OCI-LY7 (cell line): ENCODE results near the gene ARL10. TPM values are rescaled to one million over a fixed set of nuclear protein-coding genes. Genes with fewer than 3 reads are reported as not detected.

Experiments used
- BruUV-seq: library from RNA; stranded (reverse); fragments of 400-500 nt; replicated peaks from 2 replicates; lab custom pipeline; 2021; lab: Mats Ljungman, UMichigan
- CTCF ChIA-PET: fragments of 300-600 bp; sonication (Branson Sonifier 250); formaldehyde crosslinking; loops from one replicate; lab custom pipeline; 2022; ENCODE audit warnings: antibody characterized with exemption; ENCODE audit not compliant: unreplicated experiment; lab: Charles Lee
- POLR2A ChIA-PET: fragments of 300-600 bp; sonication (Branson Sonifier 250); formaldehyde crosslinking; loops from one replicate; lab custom pipeline; 2022; ENCODE audit warnings: antibody characterized with exemption; lab: Charles Lee
- DNase-seq: peaks from one replicate; pipeline ENCODE4 v3.0.0-alpha.2; 2015; ENCODE audit warnings: low spot score
- H2AFZ ChIP-seq: fragments of 200-600 bp; sonication (generic), shearing (Covaris generic); 2 replicates; pipeline ENCODE4 v1.6.1; 2014; ENCODE audit warnings: mild to moderate bottlenecking, antibody characterized with exemption, low read length, moderate library complexity
- H3K27ac ChIP-seq: fragments of 200-600 bp; sonication (generic); 2 replicates; pipeline ENCODE4 v1.5.1; 2014; ENCODE audit warnings: mixed run types, low read depth, mild to moderate bottlenecking, moderate library complexity, low read length, inconsistent platforms; ENCODE audit not compliant: poor library complexity, severe bottlenecking
- H3K36me3 ChIP-seq: fragments of 200-600 bp; sonication (generic); 2 replicates; pipeline ENCODE4 v1.6.1; 2014; ENCODE audit warnings: mild to moderate bottlenecking, antibody characterized with exemption, low read length, moderate library complexity, mixed read lengths; ENCODE audit not compliant: insufficient read depth
- H3K4me1 ChIP-seq: fragments of 200-600 bp; sonication (generic); 2 replicates; pipeline ENCODE4 v1.5.1; 2014; ENCODE audit warnings: mild to moderate bottlenecking, low read length; ENCODE audit not compliant: insufficient read depth, poor library complexity, severe bottlenecking
- H3K4me2 ChIP-seq: fragments of 200-600 bp; sonication (generic); 2 replicates; pipeline ENCODE4 v1.6.1; 2014; ENCODE audit warnings: mild to moderate bottlenecking, low read length
- H3K4me3 ChIP-seq: fragments of 200-600 bp; sonication (generic); 2 replicates; pipeline ENCODE4 v1.5.1; 2014; ENCODE audit warnings: mild to moderate bottlenecking, low read depth, low read length; ENCODE audit not compliant: poor library complexity, severe bottlenecking
- H3K79me2 ChIP-seq: fragments of 200-600 bp; sonication (generic); 2 replicates; pipeline ENCODE4 v1.6.1; 2016; ENCODE audit warnings: low read depth, mild to moderate bottlenecking, low read length, moderate library complexity, mixed read lengths; ENCODE audit not compliant: insufficient read depth
- H3K9me2 ChIP-seq: fragments of 200-600 bp; sonication (generic); 2 replicates; pipeline ENCODE4 v1.6.1; 2016; ENCODE audit warnings: mild to moderate bottlenecking, low read length, mixed read lengths; ENCODE audit not compliant: insufficient read depth
- H3K9me3 ChIP-seq: fragments of 200-600 bp; sonication (generic); 2 replicates; pipeline ENCODE4 v1.6.1; 2014; ENCODE audit warnings: mild to moderate bottlenecking, mixed run types, low read length, mixed read lengths
- H4K20me1 ChIP-seq: fragments of 200-600 bp; sonication (generic); 2 replicates; pipeline ENCODE4 v1.6.1; 2014; ENCODE audit warnings: mild to moderate bottlenecking, antibody characterized with exemption, low read length, moderate library complexity, mixed read lengths; ENCODE audit not compliant: insufficient read depth
- CTCF ChIP-seq: fragments of 200-600 bp; sonication (generic); conservative IDR thresholded peaks from 2 replicates; pipeline ENCODE4 v1.5.1; 2014; ENCODE audit warnings: mild to moderate bottlenecking, antibody characterized with exemption, low read length, moderate library complexity, mixed read lengths
- EZH2phosphoT487 ChIP-seq: fragments of 200-600 bp; sonication (generic); IDR thresholded peaks from 2 replicates; pipeline ENCODE4 v1.6.1; 2018; ENCODE audit warnings: low read depth, borderline replicate concordance, mild to moderate bottlenecking, mixed run types, antibody characterized with exemption, low read length, moderate library complexity, mixed read lengths
- intact Hi-C: fragments of 100-400 bp; cut with micrococcal nuclease; formaldehyde crosslinking; loops from one replicate; pipeline ENCODE4 v1.10.0; 2022; ENCODE audit not compliant: unreplicated experiment
- total RNA-seq, 2 experiments: library from RNA; depleted of rRNA in 1 of 2; stranded (reverse); fragments of >200 nt in 1 of 2; shearing (Covaris generic) in 1 of 2; gene quantifications; 2 replicates each; pipeline ENCODE4 v1.2.3, GENCODE V29; 2014 to 2022

Gene ARL10
- total RNA-seq, 2 experiments from 2014 or later: 0.06 TPM; not detected in 1

DNA sequence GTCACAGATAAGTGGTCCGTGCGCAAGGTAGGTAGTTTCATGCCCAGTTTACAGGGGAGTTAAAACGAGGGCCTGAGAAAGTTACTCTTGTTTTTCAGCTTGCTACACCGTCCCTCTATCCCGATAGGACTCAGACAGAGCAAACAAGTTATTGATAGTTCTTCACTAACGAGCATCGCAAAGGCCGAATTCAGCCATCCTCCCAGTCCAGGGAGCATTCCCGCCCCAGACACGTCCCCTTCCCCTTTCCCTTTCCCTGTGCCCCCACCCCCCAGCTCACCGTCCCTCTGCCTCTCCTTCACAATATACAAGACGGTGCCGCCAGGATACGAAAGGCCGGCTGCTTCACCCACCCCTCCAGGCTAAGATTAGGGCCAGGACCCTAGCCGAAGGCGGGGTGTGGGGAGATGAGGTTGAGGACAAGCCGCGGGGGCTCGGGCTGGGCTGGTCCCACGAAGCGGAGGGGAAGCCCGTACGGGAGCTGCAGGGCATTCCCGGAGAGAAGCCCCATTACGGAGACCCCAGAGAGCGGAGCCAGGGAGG lies 4.3 kb upstream of the ARL10 start:
- TF ChIP-seq EZH2phosphoT487: no peak
- TF ChIP-seq CTCF: no peak
- H3K4me3 ChIP-seq: peak overlapping the region; percentile 91
- H3K4me1 ChIP-seq: peaks cover 21% of the 10 kb centered on the region
- H2AFZ ChIP-seq: peak overlapping the region; percentile 93
- H3K4me2 ChIP-seq: peak overlapping the region; percentile 93
- CTCF ChIA-PET: no interaction called here
- peaks cover 23% of the 10 kb centered on the region for H3K79me2 ChIP-seq
- peaks cover 36% of the 10 kb centered on the region for H3K36me3 ChIP-seq
- intact Hi-C loops: no loop called here
- POLR2A ChIA-PET: interaction anchor here (0.7 to 2.5 kb wide), 2 partner anchors 9 to 117 kb away, joined by 4 to 9 read pairs; no protein-coding TSS in a partner anchor
- TSS peak; percentile 50 for BruUV-seq
- peak overlapping the region; percentile 35 for H3K27ac ChIP-seq
- no peaks in the 10 kb centered on the region for H3K9me2 ChIP-seq
- H3K9me3 ChIP-seq: no peaks in the 10 kb centered on the region
- H4K20me1 ChIP-seq: no peaks in the 10 kb centered on the region
- DNase-seq: no peak

DNA sequence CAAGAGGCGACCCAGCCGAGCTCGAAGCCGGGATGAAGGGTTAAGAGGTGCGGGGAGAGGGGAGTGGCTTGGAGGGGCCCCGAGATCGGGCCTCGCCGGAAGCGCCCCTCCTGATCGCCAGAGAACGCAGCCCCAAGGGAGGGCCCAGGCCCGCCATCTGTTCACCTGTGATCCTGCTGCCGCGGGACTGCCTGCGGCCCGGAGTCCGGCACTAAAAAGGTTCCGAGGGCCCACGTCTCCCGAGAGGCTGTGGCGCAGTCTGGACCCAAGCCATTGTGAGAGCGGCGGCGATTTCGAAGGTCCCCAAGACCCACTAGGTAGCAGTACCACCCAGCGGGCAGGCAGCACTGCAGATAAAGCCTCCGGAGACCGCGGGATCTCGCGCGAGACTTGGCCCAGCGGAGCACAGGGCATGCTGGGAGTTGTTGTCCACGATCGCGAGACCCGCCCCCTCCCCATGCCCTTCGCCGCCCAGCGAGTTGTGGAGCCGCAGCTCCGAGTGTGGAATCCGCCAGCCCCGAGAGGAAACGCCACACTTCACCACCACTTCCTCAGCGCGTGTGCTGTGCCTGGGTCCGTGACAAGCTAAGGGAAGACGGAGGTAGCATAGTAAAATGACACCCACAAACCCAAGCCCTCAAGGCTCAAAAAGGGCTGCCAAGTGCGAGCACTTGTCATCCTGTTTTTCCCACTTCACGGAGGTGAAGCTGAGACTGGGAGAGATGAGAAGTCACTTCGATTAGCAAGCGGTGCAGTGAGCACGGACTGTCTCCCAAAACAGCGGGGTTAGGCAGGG lies 3.7 kb upstream of the ARL10 start, which contains the start of gene KIAA1191:
Gene KIAA1191, minus strand, starts transcription at position 328 of the 796 bp plus-strand sequence. CDS start 2,256 bp downstream, outside the sequence.
- H2AFZ ChIP-seq: peak within 1 kb of the TSS; percentile 93
- peak within 1 kb of the TSS; percentile 91 for H3K4me3 ChIP-seq
- intact Hi-C loops: no loop called here
- no peaks in the 10 kb centered on the region for H4K20me1 ChIP-seq
- no peaks in the 10 kb centered on the region for H3K9me2 ChIP-seq
- H3K9me3 ChIP-seq: no peaks in the 10 kb centered on the region
- H3K4me2 ChIP-seq: peak within 1 kb of the TSS; percentile 93
- BruUV-seq: no TSS peak
- peak; percentile 92 for DNase-seq
- no peak for TF ChIP-seq EZH2phosphoT487
- peak; percentile 60 for TF ChIP-seq CTCF
- peaks cover 29% of the 10 kb centered on the region for H3K36me3 ChIP-seq
- H3K79me2 ChIP-seq: peaks cover 23% of the 10 kb centered on the region
- CTCF ChIA-PET: interaction anchor here (0.6 kb wide), 2 partner anchors 18 to 21 kb away, joined by 3 to 9 read pairs; no protein-coding TSS in a partner anchor
- H3K27ac ChIP-seq: peak within 1 kb of the TSS; percentile 35
- POLR2A ChIA-PET: interaction anchor here (0.5 to 2.5 kb wide), 13 partner anchors 8 to 1792 kb away, joined by 3 to 9 read pairs (median 4); partner anchors contain the start of genes HIGD2A, NHP2, NOP16 and RNF44
- peaks cover 21% of the 10 kb centered on the region for H3K4me1 ChIP-seq
